GM13976 (cell line): Measurements from ENCODE around the gene EEFSEC.

ENCODE experiments used
- DNase-seq: peaks from one replicate; pipeline ENCODE4 v3.0.0; 2012; ENCODE audit warnings: low spot score
- in situ Hi-C: fragments of 300-500 bp; cut with MboI; formaldehyde crosslinking; loops from one replicate; pipeline ENCODE4 v1.12.0; 2022; ENCODE audit warnings: low sequenced_read_pairs, mixed read lengths, inconsistent platforms; ENCODE audit not compliant: unreplicated experiment
- TF ChIP-seq, protein P1 (sequence below): IDR thresholded peaks from 2 replicates; pipeline ENCODE4 v1.5.1; 2012; ENCODE audit warnings: borderline replicate concordance, mild to moderate bottlenecking; ENCODE audit not compliant: insufficient read depth; ENCODE audit errors: extremely low read depth, missing control alignments, control extremely low read depth

EEFSEC gene

DNA sequence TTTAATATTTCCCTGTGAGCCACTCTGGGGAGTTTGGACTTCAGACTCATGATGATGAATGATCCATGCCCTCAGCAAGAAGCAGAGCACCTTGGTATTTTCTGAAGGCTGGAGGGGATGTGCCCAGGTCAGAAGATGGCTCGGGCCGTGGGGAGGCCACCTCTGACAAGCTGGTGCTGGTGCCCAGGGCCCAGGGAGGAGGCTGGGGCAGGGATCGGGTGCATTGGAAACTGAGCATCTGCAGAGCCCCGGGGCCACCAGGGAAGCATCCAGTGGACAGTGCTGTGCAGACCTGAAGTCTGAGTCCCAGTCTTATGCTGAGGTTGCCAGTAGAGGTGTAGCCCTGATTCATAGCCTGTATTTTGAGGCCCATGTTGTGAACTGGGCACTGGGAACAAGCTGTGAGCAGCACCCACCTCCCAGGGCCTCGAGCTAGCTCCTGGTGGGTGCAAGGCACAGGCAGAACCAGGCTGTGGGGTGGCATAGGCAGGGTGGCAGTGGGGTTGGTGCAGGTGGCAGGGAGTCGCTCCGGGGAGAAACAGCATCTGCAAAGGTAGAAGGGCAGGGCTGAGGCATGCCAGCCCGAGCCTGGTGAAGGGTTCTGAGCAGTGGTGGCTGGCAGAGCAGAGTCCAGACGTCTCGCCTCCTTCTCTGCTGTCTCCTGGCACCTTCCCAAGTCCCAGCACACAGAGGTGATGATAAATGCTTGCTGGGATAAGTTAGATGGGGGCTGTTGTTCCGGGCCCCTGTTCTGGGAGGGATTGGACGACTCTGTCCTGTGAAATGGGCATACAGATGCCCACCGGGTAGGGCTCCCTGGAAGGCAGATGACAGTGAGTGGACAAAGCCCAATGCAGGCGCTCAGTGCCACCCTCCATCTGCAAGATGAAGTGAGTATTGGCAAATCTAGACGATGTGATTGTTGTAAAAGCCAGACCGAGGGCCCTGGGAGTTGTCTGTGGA lies 302.8 kb downstream of the EEFSEC start:
- no peak for DNase-seq
- TF ChIP-seq, protein P1, sequence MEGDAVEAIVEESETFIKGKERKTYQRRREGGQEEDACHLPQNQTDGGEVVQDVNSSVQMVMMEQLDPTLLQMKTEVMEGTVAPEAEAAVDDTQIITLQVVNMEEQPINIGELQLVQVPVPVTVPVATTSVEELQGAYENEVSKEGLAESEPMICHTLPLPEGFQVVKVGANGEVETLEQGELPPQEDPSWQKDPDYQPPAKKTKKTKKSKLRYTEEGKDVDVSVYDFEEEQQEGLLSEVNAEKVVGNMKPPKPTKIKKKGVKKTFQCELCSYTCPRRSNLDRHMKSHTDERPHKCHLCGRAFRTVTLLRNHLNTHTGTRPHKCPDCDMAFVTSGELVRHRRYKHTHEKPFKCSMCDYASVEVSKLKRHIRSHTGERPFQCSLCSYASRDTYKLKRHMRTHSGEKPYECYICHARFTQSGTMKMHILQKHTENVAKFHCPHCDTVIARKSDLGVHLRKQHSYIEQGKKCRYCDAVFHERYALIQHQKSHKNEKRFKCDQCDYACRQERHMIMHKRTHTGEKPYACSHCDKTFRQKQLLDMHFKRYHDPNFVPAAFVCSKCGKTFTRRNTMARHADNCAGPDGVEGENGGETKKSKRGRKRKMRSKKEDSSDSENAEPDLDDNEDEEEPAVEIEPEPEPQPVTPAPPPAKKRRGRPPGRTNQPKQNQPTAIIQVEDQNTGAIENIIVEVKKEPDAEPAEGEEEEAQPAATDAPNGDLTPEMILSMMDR: no peak
- in situ Hi-C loops: no loop called here

DNA sequence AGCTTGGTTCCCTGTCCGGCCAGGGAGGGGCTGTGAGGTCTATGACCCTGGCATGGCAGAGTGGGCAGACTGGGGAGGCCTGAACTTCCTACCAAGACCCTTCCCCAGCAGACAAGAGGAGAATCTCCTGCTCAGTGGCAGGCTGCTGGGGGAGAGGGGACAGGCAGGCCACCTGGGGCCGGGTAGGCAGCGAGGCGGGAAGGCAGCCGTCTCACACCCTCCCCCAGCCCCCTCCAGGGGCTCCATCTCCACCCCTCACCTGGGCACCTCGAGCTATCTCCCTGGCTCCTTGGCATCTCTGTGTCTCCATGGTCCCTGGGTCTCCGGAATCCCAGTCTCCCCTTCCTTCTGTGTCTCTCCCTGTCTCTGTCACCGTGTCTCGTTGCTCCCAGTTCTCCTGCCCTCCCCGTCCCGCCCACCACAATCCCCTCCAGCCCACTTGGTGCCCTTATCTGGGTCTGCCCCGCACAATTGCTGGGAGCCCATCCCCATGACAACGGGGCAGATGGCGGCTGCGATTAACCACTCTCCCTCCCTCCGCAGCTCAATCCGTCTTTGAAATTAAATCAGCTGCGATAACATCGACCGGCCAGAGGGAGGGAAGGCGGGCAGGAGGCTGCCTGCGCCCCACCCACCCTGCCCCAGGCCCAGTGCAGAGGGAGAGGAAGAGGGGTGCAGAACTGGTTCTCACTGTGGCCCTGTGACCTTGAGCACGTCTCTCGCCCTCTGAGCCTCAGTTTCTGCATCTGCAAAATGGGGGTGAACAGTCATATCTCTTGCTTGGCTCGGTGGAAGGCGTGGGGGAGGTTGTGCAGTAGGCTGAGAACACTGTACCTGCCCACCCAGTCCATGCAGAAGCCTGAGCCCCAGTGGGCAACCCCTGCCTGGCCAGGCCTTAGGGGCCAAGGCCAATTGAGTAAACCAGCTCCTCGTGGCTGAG lies 303.8 kb downstream of the EEFSEC start:
- DNase-seq: no peak
- in situ Hi-C loops: no loop called here
- TF ChIP-seq, protein P1: no peak

DNA sequence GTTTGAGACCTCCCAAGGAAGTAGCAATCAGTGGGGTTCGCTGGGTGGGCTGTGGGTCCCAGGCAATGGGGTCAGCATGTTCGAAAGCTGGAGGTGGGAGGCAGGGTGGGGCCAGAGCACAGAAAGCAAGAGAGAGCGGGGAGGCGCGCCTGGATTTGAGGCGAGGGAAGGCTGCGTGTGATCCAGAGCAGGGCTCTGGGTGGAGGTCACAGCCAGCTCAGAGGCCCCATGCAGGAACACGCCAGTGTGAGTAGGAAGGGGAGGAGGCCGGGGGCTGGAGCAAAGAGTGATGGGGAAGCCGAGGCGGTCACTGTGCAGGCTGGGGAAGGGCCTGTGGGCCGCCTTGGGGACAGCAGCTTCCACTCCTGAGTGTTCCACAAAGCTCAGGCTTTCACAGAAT lies 304.7 kb downstream of the EEFSEC start:
- no peak for DNase-seq
- in situ Hi-C loops: no loop called here
- TF ChIP-seq, protein P1: no peak
